ENCODE measurements around the gene SFSWAP. TPM values are rescaled to one million over a fixed set of nuclear protein-coding genes. Genes with fewer than 3 reads are reported as not detected.

The SFSWAP gene
- total RNA-seq, 1 experiment from 2014 or later = 50.4 TPM

DNA sequence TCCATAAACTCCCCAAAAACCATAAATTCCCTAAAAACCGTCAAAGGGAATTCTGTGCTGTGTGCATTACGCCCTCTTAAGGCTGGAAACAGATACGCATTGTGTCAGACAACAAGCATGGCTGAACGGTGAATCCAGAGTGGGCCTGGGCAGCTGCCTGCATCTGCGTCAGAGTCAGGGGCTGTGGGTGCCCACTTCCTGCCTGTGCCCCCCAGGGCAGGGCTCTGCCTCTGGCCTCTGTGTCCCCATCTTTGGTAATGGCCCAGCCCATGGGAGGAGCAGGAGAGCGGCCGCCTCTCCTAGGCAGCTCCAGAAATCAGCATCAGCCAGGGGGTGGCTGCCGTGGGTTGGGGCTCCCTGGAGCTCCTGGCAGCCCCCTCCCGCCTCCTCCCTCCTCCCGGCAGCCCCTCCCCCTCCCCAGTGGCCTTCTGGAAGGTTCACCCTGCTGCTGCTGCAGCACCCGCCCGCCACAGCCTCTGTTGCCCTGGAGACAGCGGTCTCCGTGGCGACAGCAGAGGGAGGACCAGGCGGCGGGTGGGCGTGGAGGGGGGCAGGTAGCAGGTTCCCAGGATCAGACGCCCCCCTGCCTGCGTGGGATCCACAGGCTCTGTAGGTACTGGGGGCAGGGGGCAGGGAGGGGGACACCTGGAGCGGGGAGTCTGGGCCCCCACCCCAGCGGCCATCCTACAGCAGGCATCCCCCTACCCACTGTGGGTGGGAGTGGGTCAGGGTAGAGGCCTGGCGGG, 123.2 kb downstream of the SFSWAP start:
- ATAC-seq (peak; percentile 34; the same call in 1 of the 2 replicates), DNase-seq (ENCODE audit: low read depth, low spot score) (no peak)
- H3K9ac ChIP-seq (ENCODE audit: low read length) = no peak overlapping the region
- no peaks in the 10 kb centered on the region for H3K9me2 ChIP-seq (ENCODE audit: insufficient read depth)
- no peak overlapping the region for H3K27ac ChIP-seq (ENCODE audit: low read depth, low read length)
- H3K4me3 ChIP-seq (replicated peaks in 1 of 2; ENCODE audit: low read depth in 1 of 2, low read length in 2 of 2) = no peak overlapping the region
- no TSS peak for BruUV-seq (replicated peaks)
- H3K9me3 ChIP-seq (ENCODE audit: control insufficient read depth in 1 of 2, insufficient read depth in 1 of 2, low read depth in 1 of 2, low read length in 2 of 2) = no peaks in the 10 kb centered on the region
- H2AFZ ChIP-seq (ENCODE audit: low read depth, low read length, poor library complexity, severe bottlenecking) = no peak overlapping the region
- H3K4me2 ChIP-seq (ENCODE audit: low read length) = no peak overlapping the region
- no peaks in the 10 kb centered on the region for H4K20me1 ChIP-seq (ENCODE audit: insufficient read depth)
- peaks cover 12 to 25% of the 10 kb centered on the region in 2 experiments; a peak in 3 of 4 replicates for H3K4me1 ChIP-seq (ENCODE audit: control insufficient read depth in 1 of 2, insufficient read depth in 2 of 2, low read length in 2 of 2)
- H3K36me3 ChIP-seq (ENCODE audit: control insufficient read depth in 1 of 2, insufficient read depth in 2 of 2, low read length in 2 of 2) = no peaks in the 10 kb centered on the region
- peaks cover 2% of the 10 kb centered on the region; the same call in 1 of the 2 replicates for H3K79me2 ChIP-seq (ENCODE audit: insufficient read depth, low read length)
- ChIA-PET RAD21 (ENCODE audit: low non-redundant PET in 1 of 2, low total read pairs in 2 of 2, uncharacterized antibody in 2 of 2, unreplicated experiment in 2 of 2) (no interaction called here), CTCF (interaction anchor here (0.7 kb wide), 1 partner anchor 379 kb away, joined by 3 read pairs; no protein-coding TSS in a partner anchor), POLR2A (no interaction called here)
- intact Hi-C loops (cut with micrococcal nuclease) = loop anchor here (5.0 kb wide), 1 partner anchor 382 kb away; no protein-coding TSS in a partner anchor
- no peaks in the 10 kb centered on the region for H3K27me3 ChIP-seq (ENCODE audit: insufficient read depth, low read length)
- TF ChIP-seq ZFX (IDR thresholded peaks at IDR 0.05) (no peak), EZH2phosphoT487 (IDR thresholded peaks at IDR 0.05; ENCODE audit: borderline replicate concordance) (no peak), CBX3 (IDR thresholded peaks at IDR 0.05; ENCODE audit: low read depth) (no peak), TCF7L2 (IDR thresholded peaks at IDR 0.05; ENCODE audit: borderline replicate concordance, extremely low read depth, insufficient read depth, insufficient read length) (no peak), ATF3 (IDR thresholded peaks at IDR 0.05) (no peak), FOSL1 (IDR thresholded peaks at IDR 0.05; ENCODE audit: low read depth) (no peak), ZNF274 (IDR thresholded peaks at IDR 0.05; ENCODE audit: low read depth, low read length) (no peak), EZH2 (IDR thresholded peaks at IDR 0.05) (no peak), CEBPB (IDR thresholded peaks at IDR 0.05; ENCODE audit: low read depth) (no peak), YY1 (IDR thresholded peaks at IDR 0.05; ENCODE audit: extremely low read depth, insufficient replicate concordance, low read depth, low read length) (peak; percentile 26), POLR2A (IDR thresholded peaks at IDR 0.05; ENCODE audit: borderline replicate concordance, extremely low read depth, insufficient read depth, insufficient read length) (no peak), ELF1 (IDR thresholded peaks at IDR 0.05; ENCODE audit: borderline replicate concordance, low read depth) (no peak), JUND (IDR thresholded peaks at IDR 0.05) (no peak), POLR2AphosphoS5 (IDR thresholded peaks at IDR 0.05; ENCODE audit: low read depth, low read length) (no peak), RAD21 (IDR thresholded peaks at IDR 0.05; ENCODE audit: low read depth) (peak; percentile 81)
- TF ChIP-seq, protein P1, sequence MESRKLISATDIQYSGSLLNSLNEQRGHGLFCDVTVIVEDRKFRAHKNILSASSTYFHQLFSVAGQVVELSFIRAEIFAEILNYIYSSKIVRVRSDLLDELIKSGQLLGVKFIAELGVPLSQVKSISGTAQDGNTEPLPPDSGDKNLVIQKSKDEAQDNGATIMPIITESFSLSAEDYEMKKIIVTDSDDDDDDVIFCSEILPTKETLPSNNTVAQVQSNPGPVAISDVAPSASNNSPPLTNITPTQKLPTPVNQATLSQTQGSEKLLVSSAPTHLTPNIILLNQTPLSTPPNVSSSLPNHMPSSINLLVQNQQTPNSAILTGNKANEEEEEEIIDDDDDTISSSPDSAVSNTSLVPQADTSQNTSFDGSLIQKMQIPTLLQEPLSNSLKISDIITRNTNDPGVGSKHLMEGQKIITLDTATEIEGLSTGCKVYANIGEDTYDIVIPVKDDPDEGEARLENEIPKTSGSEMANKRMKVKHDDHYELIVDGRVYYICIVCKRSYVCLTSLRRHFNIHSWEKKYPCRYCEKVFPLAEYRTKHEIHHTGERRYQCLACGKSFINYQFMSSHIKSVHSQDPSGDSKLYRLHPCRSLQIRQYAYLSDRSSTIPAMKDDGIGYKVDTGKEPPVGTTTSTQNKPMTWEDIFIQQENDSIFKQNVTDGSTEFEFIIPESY (IDR thresholded peaks at IDR 0.05; ENCODE audit: extremely low read depth, insufficient replicate concordance, low read length) = no peak
- TF ChIP-seq, protein P2, sequence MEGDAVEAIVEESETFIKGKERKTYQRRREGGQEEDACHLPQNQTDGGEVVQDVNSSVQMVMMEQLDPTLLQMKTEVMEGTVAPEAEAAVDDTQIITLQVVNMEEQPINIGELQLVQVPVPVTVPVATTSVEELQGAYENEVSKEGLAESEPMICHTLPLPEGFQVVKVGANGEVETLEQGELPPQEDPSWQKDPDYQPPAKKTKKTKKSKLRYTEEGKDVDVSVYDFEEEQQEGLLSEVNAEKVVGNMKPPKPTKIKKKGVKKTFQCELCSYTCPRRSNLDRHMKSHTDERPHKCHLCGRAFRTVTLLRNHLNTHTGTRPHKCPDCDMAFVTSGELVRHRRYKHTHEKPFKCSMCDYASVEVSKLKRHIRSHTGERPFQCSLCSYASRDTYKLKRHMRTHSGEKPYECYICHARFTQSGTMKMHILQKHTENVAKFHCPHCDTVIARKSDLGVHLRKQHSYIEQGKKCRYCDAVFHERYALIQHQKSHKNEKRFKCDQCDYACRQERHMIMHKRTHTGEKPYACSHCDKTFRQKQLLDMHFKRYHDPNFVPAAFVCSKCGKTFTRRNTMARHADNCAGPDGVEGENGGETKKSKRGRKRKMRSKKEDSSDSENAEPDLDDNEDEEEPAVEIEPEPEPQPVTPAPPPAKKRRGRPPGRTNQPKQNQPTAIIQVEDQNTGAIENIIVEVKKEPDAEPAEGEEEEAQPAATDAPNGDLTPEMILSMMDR (IDR thresholded peaks at IDR 0.05 in 2 of 3, conservative IDR thresholded peaks at IDR 0.05 in 1 of 3; ENCODE audit: borderline replicate concordance in 1 of 3, insufficient read depth in 1 of 3, low read depth in 2 of 3, low read length in 2 of 3) = peak; percentile 56 to 71 (median 66); a peak in 5 of 6 replicates
- TF ChIP-seq, protein P3, sequence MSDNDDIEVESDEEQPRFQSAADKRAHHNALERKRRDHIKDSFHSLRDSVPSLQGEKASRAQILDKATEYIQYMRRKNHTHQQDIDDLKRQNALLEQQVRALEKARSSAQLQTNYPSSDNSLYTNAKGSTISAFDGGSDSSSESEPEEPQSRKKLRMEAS (IDR thresholded peaks at IDR 0.05) = no peak
- TF ChIP-seq, protein P4, sequence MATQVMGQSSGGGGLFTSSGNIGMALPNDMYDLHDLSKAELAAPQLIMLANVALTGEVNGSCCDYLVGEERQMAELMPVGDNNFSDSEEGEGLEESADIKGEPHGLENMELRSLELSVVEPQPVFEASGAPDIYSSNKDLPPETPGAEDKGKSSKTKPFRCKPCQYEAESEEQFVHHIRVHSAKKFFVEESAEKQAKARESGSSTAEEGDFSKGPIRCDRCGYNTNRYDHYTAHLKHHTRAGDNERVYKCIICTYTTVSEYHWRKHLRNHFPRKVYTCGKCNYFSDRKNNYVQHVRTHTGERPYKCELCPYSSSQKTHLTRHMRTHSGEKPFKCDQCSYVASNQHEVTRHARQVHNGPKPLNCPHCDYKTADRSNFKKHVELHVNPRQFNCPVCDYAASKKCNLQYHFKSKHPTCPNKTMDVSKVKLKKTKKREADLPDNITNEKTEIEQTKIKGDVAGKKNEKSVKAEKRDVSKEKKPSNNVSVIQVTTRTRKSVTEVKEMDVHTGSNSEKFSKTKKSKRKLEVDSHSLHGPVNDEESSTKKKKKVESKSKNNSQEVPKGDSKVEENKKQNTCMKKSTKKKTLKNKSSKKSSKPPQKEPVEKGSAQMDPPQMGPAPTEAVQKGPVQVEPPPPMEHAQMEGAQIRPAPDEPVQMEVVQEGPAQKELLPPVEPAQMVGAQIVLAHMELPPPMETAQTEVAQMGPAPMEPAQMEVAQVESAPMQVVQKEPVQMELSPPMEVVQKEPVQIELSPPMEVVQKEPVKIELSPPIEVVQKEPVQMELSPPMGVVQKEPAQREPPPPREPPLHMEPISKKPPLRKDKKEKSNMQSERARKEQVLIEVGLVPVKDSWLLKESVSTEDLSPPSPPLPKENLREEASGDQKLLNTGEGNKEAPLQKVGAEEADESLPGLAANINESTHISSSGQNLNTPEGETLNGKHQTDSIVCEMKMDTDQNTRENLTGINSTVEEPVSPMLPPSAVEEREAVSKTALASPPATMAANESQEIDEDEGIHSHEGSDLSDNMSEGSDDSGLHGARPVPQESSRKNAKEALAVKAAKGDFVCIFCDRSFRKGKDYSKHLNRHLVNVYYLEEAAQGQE (IDR thresholded peaks at IDR 0.05; ENCODE audit: low read depth) = no peak
